Ramos (cell line): ENCODE results near the gene ADAMTS16.

ENCODE experiments used
- in situ Hi-C: fragments of 300-500 bp; cut with MboI; formaldehyde crosslinking; loops from one replicate; pipeline ENCODE4 v1.14.3; 2022; ENCODE audit warnings: low sequenced_read_pairs; ENCODE audit not compliant: unreplicated experiment

The ADAMTS16 gene

DNA sequence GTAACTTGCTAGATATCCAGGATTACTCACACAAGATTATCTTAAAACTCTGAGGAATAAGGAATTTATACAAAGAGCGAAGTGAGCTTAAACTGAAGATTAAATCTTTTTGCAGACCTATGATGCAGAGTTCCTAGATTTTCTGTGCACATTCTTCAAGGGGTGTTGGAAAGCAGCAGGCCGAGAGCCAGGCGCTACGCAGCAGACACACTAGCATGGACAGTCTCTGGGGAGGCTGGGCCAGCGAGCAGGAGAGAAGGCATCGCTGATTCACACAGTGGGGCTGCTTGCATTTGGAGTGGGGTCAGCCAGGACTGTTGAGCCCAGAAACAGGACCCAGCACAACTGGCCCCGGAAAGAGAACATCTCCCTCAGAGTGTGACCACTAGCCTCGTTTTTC lies 136.3 kb downstream of the ADAMTS16 start:
- in situ Hi-C loops = no loop called here

- in situ Hi-C loops = no loop called here
These were observed 136.9 kb downstream of the ADAMTS16 start for GRCh38 chr5:5276951-5277517.

- in situ Hi-C loops = no loop called here
These were observed 138.2 kb downstream of the ADAMTS16 start for GRCh38 chr5:5278201-5278814.

DNA sequence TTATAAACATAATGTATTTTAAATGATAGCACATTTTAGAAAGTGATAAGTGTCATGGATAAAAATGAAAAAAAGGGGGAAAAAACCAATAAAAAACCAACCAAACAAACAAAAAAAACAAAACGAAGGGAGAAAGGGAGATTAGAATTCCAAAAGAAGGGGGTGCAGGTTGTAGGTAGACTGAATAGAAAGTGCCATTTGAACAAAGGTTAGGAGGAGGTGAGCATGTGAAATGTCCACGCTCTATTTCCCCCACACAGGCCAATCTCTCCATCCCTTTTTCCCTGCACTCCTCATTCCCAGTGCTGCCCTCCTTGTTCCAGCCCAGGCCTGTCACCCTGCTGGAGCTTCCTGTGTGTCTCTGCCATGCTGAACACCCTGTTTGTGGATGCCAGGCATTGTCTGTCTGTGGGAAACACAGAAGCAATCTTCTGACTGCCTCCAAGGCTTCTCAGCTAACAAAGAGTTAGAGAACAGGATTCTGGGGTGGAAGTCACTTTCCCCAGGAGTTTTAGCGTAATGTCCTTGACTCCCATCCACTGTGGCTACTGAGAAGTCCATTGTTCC lies 138.8 kb downstream of the ADAMTS16 start:
- in situ Hi-C loops = no loop called here

- in situ Hi-C loops = no loop called here
These were observed 145.8 kb downstream of the ADAMTS16 start for GRCh38 chr5:5285906-5286305.

GRCh38 chr5:5287419-5287818 lies 147.3 kb downstream of the ADAMTS16 start:
- in situ Hi-C loops = no loop called here

DNA sequence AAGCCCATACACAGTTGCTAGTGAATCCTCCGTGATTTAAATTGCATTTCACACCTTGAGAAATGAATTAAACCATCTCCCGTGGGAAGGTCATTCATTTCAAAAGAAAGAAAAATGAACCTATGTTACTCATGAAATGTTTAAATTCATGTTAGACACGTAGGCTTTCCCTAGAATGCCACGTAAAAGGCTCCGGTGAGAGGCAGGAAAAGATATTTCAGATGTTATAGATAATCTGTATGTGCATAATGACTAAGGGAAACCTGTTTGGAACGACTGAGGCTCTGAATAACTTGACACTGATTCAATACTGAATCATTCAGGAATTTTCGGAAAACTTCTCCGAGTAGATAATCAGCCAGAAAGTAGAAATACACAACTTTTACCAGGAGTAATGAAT lies 148.1 kb downstream of the ADAMTS16 start:
- in situ Hi-C loops = no loop called here

DNA sequence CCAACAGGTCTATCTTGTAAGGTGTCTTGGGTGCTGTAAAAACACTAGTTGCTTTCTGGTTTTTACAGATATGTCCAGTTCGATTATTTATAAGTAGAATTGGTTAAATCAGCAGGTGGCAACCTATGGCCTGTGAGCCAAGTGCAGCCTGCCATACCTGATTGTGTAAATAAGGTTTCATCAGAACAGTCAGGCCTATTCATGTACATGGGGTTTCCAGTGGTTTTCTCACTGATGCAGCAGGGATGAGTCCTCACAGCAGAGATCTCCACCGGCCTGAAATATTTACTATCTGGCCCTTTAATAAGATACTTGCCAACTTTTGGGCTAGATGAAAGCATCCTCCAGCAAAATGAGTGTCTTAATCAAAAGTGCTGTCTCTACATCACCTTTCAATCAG lies 149.4 kb downstream of the ADAMTS16 start:
- in situ Hi-C loops = no loop called here

DNA sequence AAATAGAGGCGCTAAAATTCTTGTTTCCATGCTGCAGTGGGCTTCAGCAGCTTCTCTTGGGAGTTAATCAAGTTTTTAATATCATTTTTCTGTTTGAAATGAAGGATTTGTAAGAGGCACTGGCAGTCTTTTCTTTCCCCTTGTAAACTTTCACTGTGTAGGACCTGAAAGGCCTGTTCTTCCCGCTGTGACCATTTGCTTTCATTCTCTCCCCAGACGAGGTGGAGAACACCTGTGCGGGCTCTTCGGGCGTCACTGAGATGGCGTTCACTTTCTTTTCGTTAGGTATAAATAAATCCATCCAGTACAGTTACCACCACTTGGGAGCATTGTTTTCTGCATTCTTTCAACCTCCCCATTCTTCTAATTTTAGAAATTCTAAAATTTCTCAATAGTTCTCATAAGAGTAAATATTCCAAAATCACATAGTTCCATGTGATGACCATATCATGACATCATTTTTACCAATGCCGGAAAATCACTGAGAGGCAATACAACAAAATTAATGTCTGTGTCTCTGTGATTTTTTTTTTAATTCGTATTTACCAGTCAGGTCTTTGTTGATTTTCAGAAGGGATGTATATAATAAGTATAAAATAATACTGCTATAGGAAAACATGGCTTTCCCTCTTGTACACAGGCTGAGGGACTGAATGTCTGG lies 150.7 kb downstream of the ADAMTS16 start:
- in situ Hi-C loops = no loop called here

- in situ Hi-C loops = no loop called here
These were observed 151.2 kb downstream of the ADAMTS16 start for GRCh38 chr5:5291357-5291756.

DNA sequence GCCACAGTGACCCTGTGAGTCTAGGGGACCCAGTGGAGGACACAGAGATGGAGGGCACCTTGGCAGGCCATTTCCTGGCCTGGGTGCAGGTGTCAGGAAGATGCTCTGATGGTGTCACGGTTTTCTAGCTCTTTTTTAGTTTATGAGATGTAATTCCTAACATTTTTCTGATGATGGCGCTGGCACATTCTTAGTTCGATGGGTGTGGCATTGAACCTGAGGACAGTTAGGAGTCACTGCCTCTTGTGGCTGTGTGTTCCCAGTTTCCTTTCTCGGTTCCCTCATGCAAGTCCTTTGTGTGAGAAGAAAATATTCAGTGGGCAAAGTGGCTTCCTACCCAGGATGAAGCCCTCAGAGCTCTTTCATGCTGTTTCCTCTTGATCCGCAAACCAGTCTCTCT lies 152.9 kb downstream of the ADAMTS16 start:
- in situ Hi-C loops = no loop called here

- in situ Hi-C loops = no loop called here
These were observed 154.3 kb downstream of the ADAMTS16 start for GRCh38 chr5:5294429-5294828.

DNA sequence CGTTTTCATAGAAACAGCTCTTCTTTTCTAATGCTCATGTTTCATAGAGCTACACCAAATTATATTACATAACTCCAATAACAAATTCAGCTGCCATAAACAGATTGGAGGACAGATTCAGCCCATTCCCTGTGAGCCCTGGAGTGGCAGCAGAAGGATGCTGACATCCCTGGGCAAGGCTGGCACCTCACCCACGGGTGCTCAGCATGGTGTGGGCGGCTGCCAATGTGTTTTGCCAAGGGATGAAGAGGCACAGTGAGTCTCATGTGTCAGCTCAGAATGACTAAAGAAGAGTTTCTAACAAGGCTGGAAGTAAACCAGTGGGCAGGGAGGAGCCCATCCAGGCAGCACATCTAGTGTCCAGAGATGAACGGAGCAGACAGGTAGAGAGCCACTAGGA lies 155.2 kb downstream of the ADAMTS16 start:
- in situ Hi-C loops = no loop called here

DNA sequence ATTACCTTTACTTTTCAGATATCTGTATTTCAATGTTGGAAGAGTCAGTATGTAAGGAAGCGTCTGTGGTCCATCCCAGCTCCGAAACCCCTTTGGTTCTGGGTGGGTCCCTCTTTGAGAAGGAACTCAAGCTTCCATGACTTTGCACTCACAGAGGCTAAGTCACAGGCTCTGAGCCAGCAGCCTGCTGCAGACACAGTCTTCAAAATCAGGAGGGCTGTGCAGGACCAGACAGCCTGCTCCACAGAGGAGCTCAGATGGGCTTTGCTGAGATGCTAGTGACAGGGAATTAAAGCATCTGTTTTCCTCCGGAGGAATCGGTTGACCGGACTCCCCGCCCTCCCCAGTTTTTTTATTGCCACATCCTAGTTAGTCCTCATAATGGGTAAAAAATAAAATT lies 155.9 kb downstream of the ADAMTS16 start:
- in situ Hi-C loops = no loop called here

DNA sequence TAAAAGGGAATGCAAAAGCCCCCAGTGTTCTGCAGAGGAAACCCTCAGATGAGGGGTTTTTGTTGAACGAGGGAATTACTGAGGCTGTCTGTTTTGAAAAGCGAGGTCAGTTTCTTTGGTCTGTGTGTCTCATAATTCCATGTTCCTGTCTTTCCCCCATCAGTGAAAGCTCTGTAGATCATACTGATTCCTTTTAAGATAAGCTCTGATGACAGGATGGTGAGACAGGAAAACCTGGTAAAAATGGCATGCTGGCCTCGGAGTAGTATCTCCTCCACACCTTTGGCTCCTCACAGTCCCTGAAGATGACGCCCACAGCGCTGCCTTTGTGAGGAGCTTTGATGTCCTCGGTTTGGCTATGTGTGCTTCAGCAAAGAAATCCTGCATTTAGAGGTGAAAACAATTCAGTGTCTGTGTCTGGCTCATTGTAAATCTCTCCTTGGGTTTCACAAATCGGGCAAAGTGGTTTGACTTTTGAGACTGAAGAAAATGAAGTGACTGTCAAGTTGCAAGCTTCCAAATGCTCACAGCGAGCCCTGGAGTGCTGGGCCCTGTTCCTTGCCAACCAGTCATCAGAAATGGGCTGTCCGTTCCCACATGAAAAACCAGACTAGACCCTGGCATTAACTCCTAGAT lies 157.4 kb downstream of the ADAMTS16 start:
- in situ Hi-C loops = no loop called here

DNA sequence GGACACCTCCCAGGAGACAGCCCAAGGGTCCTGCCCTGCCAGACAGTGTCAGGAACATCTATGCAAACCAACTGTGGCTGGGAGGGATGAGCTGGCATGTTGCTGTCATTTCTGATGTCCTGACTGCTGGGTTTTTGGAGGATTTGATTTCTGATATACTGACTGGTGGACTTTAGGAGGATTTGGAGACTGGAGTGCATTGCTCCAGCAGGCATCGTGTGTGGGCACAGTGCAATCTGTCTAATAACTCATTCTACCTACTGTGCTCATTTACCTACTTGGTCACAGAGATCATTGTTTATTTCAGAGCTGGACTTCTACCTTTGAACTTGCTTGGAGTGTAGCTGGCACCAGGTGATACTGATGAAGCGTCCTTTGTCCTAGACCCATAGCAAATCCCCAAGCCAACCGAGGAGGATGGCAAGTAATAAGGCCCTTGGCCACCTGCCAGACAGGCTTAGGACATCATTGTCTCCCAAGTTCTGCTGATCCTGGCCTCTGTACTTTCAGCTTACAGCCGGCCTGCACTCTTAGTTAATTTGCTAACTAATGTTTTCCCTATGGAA lies 158.0 kb downstream of the ADAMTS16 start:
- in situ Hi-C loops = no loop called here

- in situ Hi-C loops = no loop called here
These were observed 158.9 kb downstream of the ADAMTS16 start for GRCh38 chr5:5298841-5299541.

DNA sequence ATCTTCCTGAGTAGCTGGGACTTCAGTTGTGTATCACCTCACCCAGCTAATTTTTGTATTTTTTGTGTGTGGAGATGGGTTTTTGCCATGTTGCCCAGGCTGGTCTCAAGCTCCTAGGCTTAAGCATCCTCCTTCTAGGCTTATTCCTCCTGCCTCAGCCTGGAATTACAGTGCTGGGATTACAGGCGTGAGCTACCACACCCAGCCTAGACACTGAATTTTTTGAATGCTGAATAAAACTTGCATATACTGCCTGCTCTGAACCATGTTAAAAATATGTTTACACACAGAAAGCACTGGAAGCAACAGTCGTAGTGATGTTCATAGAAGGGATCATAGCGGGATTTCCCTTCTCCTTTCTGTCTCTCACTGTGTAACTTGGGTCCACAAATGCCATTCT lies 161.0 kb downstream of the ADAMTS16 start:
- in situ Hi-C loops = no loop called here

GRCh38 chr5:5302201-5302600 lies 162.1 kb downstream of the ADAMTS16 start:
- in situ Hi-C loops = no loop called here

DNA sequence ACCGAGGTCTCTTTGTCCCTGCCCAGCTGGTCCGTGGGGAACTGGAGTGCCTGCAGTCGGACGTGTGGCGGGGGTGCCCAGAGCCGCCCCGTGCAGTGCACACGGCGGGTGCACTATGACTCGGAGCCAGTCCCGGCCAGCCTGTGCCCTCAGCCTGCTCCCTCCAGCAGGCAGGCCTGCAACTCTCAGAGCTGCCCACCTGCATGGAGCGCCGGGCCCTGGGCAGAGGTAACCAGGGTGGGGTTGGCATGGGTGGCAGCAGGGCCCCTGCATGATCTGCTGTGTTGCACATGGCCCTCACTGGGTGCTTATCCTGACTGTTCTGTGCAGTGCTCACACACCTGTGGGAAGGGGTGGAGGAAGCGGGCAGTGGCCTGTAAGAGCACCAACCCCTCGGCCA lies 163.1 kb downstream of the ADAMTS16 start:
- in situ Hi-C loops = no loop called here
